Neural cell (in vitro differentiated cells): ENCODE results near the gene KRTAP5-6. TPM values are rescaled to one million over a fixed set of nuclear protein-coding genes. Genes with fewer than 3 reads are reported as not detected.

Experiments used
- H2AFZ ChIP-seq: fragments of 200-600, 300-800 bp; sonication (generic), shearing (Covaris generic); 2 replicates; pipeline ENCODE4 v1.6.0; 2014; ENCODE audit warnings: low read depth, mild to moderate bottlenecking, antibody characterized with exemption, low read length, moderate library complexity
- H3F3A ChIP-seq: fragments of 200-600 bp; shearing (Covaris generic); 2 replicates; pipeline ENCODE4 v1.6.1; 2016; ENCODE audit warnings: mild to moderate bottlenecking, moderate library complexity, mixed read lengths, antibody characterized with exemption, low read length; ENCODE audit not compliant: insufficient read depth, poor library complexity, severe bottlenecking
- H3K27ac ChIP-seq: fragments of 200-600, 300-800 bp; sonication (generic), shearing (Covaris generic); 2 replicates; pipeline ENCODE4 v1.5.1; 2014; ENCODE audit warnings: mild to moderate bottlenecking, low read length, moderate library complexity
- H3K27me3 ChIP-seq: fragments of 300-800, 200-600 bp; sonication (generic), shearing (Covaris generic); 2 replicates; pipeline ENCODE4 v1.6.0; 2014; ENCODE audit warnings: mild to moderate bottlenecking, low read depth, low read length, moderate library complexity; ENCODE audit not compliant: insufficient read depth
- H3K36me3 ChIP-seq: fragments of 300-800, 200-600 bp; sonication (generic), shearing (Covaris generic); 2 replicates; pipeline ENCODE4 v1.5.1; 2014; ENCODE audit warnings: mild to moderate bottlenecking, antibody characterized with exemption, low read length, moderate library complexity; ENCODE audit not compliant: insufficient read depth
- H3K4me2 ChIP-seq: fragments of 300-800, 200-600 bp; sonication (generic), shearing (Covaris generic); 2 replicates; pipeline ENCODE4 v1.6.0; 2014; ENCODE audit warnings: mild to moderate bottlenecking, low read length
- H3K4me3 ChIP-seq: fragments of 300-800, 200-600 bp; sonication (generic), shearing (Covaris generic); 2 replicates; pipeline ENCODE4 v1.5.1; 2014; ENCODE audit warnings: mild to moderate bottlenecking, low read length, moderate library complexity
- H3K79me2 ChIP-seq: fragments of 200-600 bp; shearing (Covaris generic); replicated peaks from 2 replicates; pipeline ENCODE4 v1.6.0; 2014; ENCODE audit warnings: mild to moderate bottlenecking, low read length, moderate library complexity; ENCODE audit not compliant: insufficient read depth
- H3K9ac ChIP-seq: fragments of 300-800, 200-600 bp; sonication (generic), shearing (Covaris generic); 2 replicates; pipeline ENCODE4 v1.6.1; 2016; ENCODE audit warnings: mild to moderate bottlenecking, low read length, mixed read lengths
- H3K9me2 ChIP-seq: fragments of 200-600 bp; shearing (Covaris generic); 2 replicates; pipeline ENCODE4 v1.6.1; 2016; ENCODE audit warnings: mild to moderate bottlenecking, low read length, mixed read lengths; ENCODE audit not compliant: insufficient read depth
- H3K9me3 ChIP-seq: fragments of 200-600, 300-800 bp; sonication (generic), shearing (Covaris generic); 2 replicates; pipeline ENCODE4 v1.6.1; 2016; ENCODE audit warnings: mild to moderate bottlenecking, mixed run types, low read length, moderate library complexity, mixed read lengths
- H4K20me1 ChIP-seq: fragments of 200-600 bp; shearing (Covaris generic); 2 replicates; pipeline ENCODE4 v1.6.1; 2016; ENCODE audit warnings: mild to moderate bottlenecking, mixed run types; ENCODE audit not compliant: insufficient read depth
- CTCF ChIP-seq: fragments of 450-650 bp; IDR thresholded peaks from 2 replicates; pipeline ENCODE4 v1.5.1; 2014; ENCODE audit warnings: antibody characterized with exemption, mild to moderate bottlenecking, moderate library complexity; ENCODE audit not compliant: poor library complexity, severe bottlenecking
- EP300 ChIP-seq: fragments of 450-650 bp; conservative IDR thresholded peaks from 2 replicates; pipeline ENCODE4 v1.6.1; 2014; ENCODE audit warnings: antibody characterized with exemption, mild to moderate bottlenecking, moderate library complexity; ENCODE audit not compliant: poor library complexity, severe bottlenecking
- EZH2 ChIP-seq: fragments of 200-600, 300-800 bp; shearing (Covaris generic), sonication (generic); IDR thresholded peaks from 2 replicates; pipeline ENCODE4 v1.6.1; 2014; ENCODE audit warnings: antibody characterized with exemption, low read length, borderline replicate concordance, mild to moderate bottlenecking; ENCODE audit not compliant: insufficient read depth, poor library complexity, severe bottlenecking
- MXI1 ChIP-seq: fragments of 450-650 bp; conservative IDR thresholded peaks from 2 replicates; pipeline ENCODE4 v1.6.1; 2014; ENCODE audit warnings: antibody characterized with exemption, mild to moderate bottlenecking; ENCODE audit not compliant: poor library complexity, severe bottlenecking
- POLR2AphosphoS5 ChIP-seq: IDR thresholded peaks from 2 replicates; pipeline ENCODE4 v1.6.1; 2012
- RAD21 ChIP-seq: fragments of 450-650 bp; conservative IDR thresholded peaks from 2 replicates; pipeline ENCODE4 v1.6.1; 2014; ENCODE audit warnings: antibody characterized with exemption, mild to moderate bottlenecking, moderate library complexity
- REST ChIP-seq: IDR thresholded peaks from 2 replicates; pipeline ENCODE4 v1.6.1; 2012; ENCODE audit warnings: borderline replicate concordance
- SMC3 ChIP-seq: fragments of 450-650 bp; conservative IDR thresholded peaks from 2 replicates; pipeline ENCODE4 v1.6.1; 2014; ENCODE audit warnings: antibody characterized with exemption, mild to moderate bottlenecking, moderate library complexity; ENCODE audit not compliant: poor library complexity
- TAF1 ChIP-seq: IDR thresholded peaks from 2 replicates; pipeline ENCODE4 v1.6.1; 2012; ENCODE audit warnings: low read depth
- polyA plus RNA-seq: library from polyadenylated mRNA; depleted of rRNA; stranded (reverse); fragments of >200 nt; gene quantifications from 2 replicates; pipeline ENCODE4 v1.2.3, GENCODE V29; 2014

KRTAP5-6 gene
- polyA plus RNA-seq, 1 donor from 2014 or later = not detected

- Histone ChIP-seq H3K9ac (no peak overlapping the region), H3F3A (no peaks in the 10 kb centered on the region), H3K9me3 (no peaks in the 10 kb centered on the region), H3K4me2 (no peak overlapping the region), H3K27ac (no peak overlapping the region), H3K9me2 (no peaks in the 10 kb centered on the region), H3K36me3 (no peaks in the 10 kb centered on the region), H2AFZ (no peak overlapping the region), H3K4me3 (no peak overlapping the region), H4K20me1 (no peaks in the 10 kb centered on the region), H3K27me3 (no peaks in the 10 kb centered on the region), H3K79me2 (no peaks in the 10 kb centered on the region)
- TF ChIP-seq REST (no peak), CTCF (no peak), SMC3 (no peak), POLR2AphosphoS5 (no peak), RAD21 (no peak)
Measured at GRCh38 chr11:1695548-1696108, 1.4 kb upstream of the KRTAP5-6 start.

- Histone ChIP-seq H2AFZ (no peak overlapping the region), H3K9me2 (no peaks in the 10 kb centered on the region), H3K27ac (no peak overlapping the region), H3K27me3 (no peaks in the 10 kb centered on the region), H3K4me3 (no peak overlapping the region), H3K4me2 (no peak overlapping the region), H4K20me1 (no peaks in the 10 kb centered on the region), H3K36me3 (no peaks in the 10 kb centered on the region), H3K9me3 (no peaks in the 10 kb centered on the region), H3K9ac (no peak overlapping the region), H3K79me2 (no peaks in the 10 kb centered on the region), H3F3A (no peaks in the 10 kb centered on the region)
- no peak for TF ChIP-seq CTCF
- TF ChIP-seq EP300 = no peak
- no peak for TF ChIP-seq TAF1
- TF ChIP-seq REST = no peak
- no peak for TF ChIP-seq SMC3
- TF ChIP-seq POLR2AphosphoS5 = no peak
- no peak for TF ChIP-seq RAD21
- TF ChIP-seq MXI1 = no peak
- no peak for TF ChIP-seq EZH2
Measured at GRCh38 chr11:1699771-1700170, 2.8 kb downstream of the KRTAP5-6 start.
